Measurements from ENCODE around the gene FABP1. TPM values are rescaled to one million over a fixed set of nuclear protein-coding genes. Genes with fewer than 3 reads are reported as not detected.

Gene FABP1
- total RNA-seq, 2 experiments from 2014 or later: not detected

- no peak for DNase-seq
- CTCF ChIA-PET: interaction anchor here (0.9 kb wide), 1 partner anchor 9 kb away, joined by 3 read pairs; no protein-coding TSS in a partner anchor
- Mint-ChIP-seq H3K4me3 (no peak overlapping the region), H3K36me3 (no peaks in the 10 kb centered on the region), H3K27ac (no peak overlapping the region), H3K4me1 (no peaks in the 10 kb centered on the region), H3K27me3 (peaks cover 6% of the 10 kb centered on the region), H3K9me3 (ENCODE audit: low read depth) (no peaks in the 10 kb centered on the region)
- ATAC-seq: no peak
These were observed 1.6 kb upstream of the FABP1 start for GRCh38 chr2:88129313-88129959.

DNA sequence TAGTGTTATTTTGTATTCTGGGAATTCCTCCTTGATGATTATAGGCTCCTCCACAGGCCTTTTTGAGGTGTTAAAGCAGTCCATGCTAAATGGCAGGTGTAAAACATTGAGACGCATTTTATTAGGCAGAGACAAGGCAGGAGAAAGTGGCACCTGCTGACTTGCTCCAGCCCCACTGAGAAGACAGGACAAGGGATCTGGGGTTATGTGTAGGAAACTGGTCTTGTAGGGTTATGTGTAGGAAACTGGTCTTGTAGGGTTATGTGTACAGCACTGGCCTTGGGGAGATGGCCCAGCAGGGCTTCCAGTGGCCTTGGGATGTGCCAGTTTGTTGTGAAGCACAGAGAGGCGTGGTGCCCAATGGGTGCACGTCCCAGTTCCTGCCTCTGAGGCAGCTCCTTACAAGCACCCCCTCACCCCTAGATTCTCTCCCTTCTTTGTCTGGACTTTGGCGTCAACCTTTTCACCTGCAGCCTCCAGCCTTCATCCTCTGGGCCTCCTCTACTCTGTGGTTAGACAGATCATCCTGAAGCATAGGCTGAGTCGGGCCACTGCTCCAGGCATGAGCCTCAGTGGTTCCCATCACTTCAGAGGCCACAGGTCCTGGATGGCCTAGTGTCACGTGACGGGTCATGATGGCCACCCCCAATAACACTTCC, 921 bp upstream of the FABP1 start:
- no peak for ATAC-seq
- no peak for DNase-seq
- no peak overlapping the region for H3K4me3 Mint-ChIP-seq
- H3K27ac Mint-ChIP-seq: no peak overlapping the region
- peaks cover 2% of the 10 kb centered on the region for H3K27me3 Mint-ChIP-seq
- CTCF ChIA-PET: no interaction called here
- H3K9me3 Mint-ChIP-seq (ENCODE audit: low read depth): no peaks in the 10 kb centered on the region
- H3K36me3 Mint-ChIP-seq: no peaks in the 10 kb centered on the region
- no peaks in the 10 kb centered on the region for H3K4me1 Mint-ChIP-seq

GRCh38 chr2:88127638-88127887, 299 bp downstream of the FABP1 start:
- no peaks in the 10 kb centered on the region for H3K9me3 Mint-ChIP-seq (ENCODE audit: low read depth)
- no peak for ATAC-seq
- H3K4me1 Mint-ChIP-seq: no peaks in the 10 kb centered on the region
- no peak overlapping the region for H3K4me3 Mint-ChIP-seq
- H3K27me3 Mint-ChIP-seq: peaks cover 2% of the 10 kb centered on the region
- no peak for DNase-seq
- CTCF ChIA-PET: no interaction called here
- H3K36me3 Mint-ChIP-seq: no peaks in the 10 kb centered on the region
- H3K27ac Mint-ChIP-seq: no peak overlapping the region

DNA sequence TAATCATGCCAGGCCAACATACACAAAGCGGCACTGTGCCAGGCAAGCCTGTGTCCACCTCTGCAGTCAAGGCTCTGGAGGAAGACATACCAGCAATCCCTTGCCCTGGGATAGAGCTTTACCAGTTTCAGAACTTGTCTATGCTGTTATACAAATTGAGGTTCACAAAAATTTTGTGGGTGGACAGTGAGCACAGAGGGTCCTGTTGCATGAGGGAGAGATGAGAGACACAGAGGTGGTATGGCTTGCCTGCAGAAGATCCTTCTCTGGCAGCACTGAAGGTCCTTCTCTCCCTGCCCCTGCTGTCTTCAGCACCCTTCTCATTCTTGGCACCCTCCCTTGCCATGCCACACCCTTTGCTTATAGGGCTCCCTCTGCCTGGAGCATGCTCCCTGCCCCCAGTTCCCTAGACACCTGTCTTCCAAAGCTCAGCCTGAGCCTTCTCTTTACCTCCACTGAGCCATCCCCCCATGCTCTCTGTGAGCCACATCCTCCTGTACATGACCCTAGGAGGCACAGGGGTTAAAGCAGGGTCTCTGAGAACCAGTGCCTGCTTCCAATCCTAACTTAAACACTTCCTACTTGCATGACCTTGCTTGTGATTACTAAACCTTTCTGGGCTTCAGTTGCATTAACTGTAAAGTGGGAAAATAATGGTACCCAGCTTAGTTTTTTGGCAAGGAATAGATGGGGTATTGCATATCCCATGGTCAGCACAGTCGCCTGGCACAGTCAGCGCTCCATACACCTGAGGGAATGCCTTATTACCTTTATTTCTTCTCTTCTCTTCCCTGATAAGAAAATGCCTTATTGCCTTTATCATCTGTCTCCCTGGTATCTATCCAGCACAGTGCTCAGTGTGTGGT, 857 bp downstream of the FABP1 start:
- peaks cover 2% of the 10 kb centered on the region for H3K27me3 Mint-ChIP-seq
- H3K4me1 Mint-ChIP-seq: no peaks in the 10 kb centered on the region
- CTCF ChIA-PET: no interaction called here
- ATAC-seq (no peak), DNase-seq (no peak)
- H3K27ac Mint-ChIP-seq: no peak overlapping the region
- H3K4me3 Mint-ChIP-seq: no peak overlapping the region
- H3K36me3 Mint-ChIP-seq: no peaks in the 10 kb centered on the region
- no peaks in the 10 kb centered on the region for H3K9me3 Mint-ChIP-seq (ENCODE audit: low read depth)

GRCh38 chr2:88125924-88126771, 1.7 kb downstream of the FABP1 start:
- Mint-ChIP-seq H3K4me1 (no peaks in the 10 kb centered on the region), H3K36me3 (no peaks in the 10 kb centered on the region), H3K27me3 (peaks cover 5% of the 10 kb centered on the region), H3K27ac (no peak overlapping the region), H3K4me3 (no peak overlapping the region), H3K9me3 (ENCODE audit: low read depth) (no peaks in the 10 kb centered on the region)
- DNase-seq: no peak
- CTCF ChIA-PET: no interaction called here
- no peak for ATAC-seq

- CTCF ChIA-PET: no interaction called here
- no peaks in the 10 kb centered on the region for H3K9me3 Mint-ChIP-seq (ENCODE audit: low read depth)
- no peaks in the 10 kb centered on the region for H3K36me3 Mint-ChIP-seq
- no peak for DNase-seq
- H3K27me3 Mint-ChIP-seq: peaks cover 5% of the 10 kb centered on the region
- H3K4me3 Mint-ChIP-seq: no peak overlapping the region
- H3K4me1 Mint-ChIP-seq: no peaks in the 10 kb centered on the region
- ATAC-seq: no peak
- no peak overlapping the region for H3K27ac Mint-ChIP-seq
These were observed 2.4 kb downstream of the FABP1 start for GRCh38 chr2:88125344-88125923.

GRCh38 chr2:88123975-88124917, 3.6 kb downstream of the FABP1 start:
- H3K9me3 Mint-ChIP-seq (ENCODE audit: low read depth): no peaks in the 10 kb centered on the region
- no peak overlapping the region for H3K27ac Mint-ChIP-seq
- H3K36me3 Mint-ChIP-seq: no peaks in the 10 kb centered on the region
- no peaks in the 10 kb centered on the region for H3K4me1 Mint-ChIP-seq
- CTCF ChIA-PET: no interaction called here
- no peak for DNase-seq
- ATAC-seq: no peak
- no peak overlapping the region for H3K4me3 Mint-ChIP-seq
- peaks cover 6% of the 10 kb centered on the region for H3K27me3 Mint-ChIP-seq

DNA sequence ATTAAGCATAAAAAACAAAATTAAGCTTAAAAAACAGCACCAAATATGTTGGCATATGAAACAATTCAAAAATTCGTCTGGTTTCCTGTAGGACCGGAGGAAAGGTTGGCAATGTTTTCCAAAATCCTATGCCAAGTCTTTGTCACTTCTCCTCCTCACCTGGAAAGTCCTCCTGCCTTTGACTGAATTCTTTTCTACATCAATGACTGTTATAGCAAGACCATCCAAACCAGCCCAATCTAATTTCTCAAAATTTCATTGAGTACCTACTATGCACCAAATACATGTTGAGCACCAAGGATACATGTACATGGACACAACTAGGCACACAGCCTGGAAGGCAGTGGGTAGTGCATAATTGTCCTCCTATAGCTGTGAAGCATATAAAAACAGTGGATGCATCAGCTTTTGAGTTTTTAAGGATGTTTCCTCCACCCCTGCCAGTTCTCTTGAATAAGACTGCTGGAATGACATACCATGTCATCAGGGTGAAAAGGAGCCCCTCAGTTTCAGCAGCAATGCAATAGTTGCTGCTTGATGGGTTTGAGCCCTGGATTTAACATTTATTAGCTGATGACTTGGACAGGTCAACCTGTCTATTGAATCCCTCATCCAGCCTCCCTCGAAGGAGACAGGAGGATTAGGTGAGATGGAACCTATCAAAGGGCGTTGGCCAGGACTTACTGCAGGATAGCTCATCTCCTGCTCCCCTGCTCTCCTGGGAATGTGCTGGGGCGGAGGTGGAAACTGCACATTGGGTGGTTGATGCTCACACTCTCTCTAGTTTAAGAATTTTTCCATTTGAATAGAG, 4.5 kb downstream of the FABP1 start:
- ATAC-seq: no peak
- no peaks in the 10 kb centered on the region for H3K9me3 Mint-ChIP-seq (ENCODE audit: low read depth)
- CTCF ChIA-PET: no interaction called here

GRCh38 chr2:88122141-88122884, 5.5 kb downstream of the FABP1 start:
- Mint-ChIP-seq H3K9me3 (ENCODE audit: low read depth) (no peaks in the 10 kb centered on the region), H3K27ac (no peak overlapping the region), H3K36me3 (no peaks in the 10 kb centered on the region), H3K27me3 (peaks cover 7% of the 10 kb centered on the region), H3K4me3 (no peak overlapping the region), H3K4me1 (no peaks in the 10 kb centered on the region)
- DNase-seq (no peak), ATAC-seq (no peak)
- CTCF ChIA-PET: no interaction called here

More for the DNA sequence above, 4.5 kb downstream of the FABP1 start:
- H3K4me1 Mint-ChIP-seq: no peaks in the 10 kb centered on the region
- peaks cover 7% of the 10 kb centered on the region for H3K27me3 Mint-ChIP-seq
- no peaks in the 10 kb centered on the region for H3K36me3 Mint-ChIP-seq
- no peak overlapping the region for H3K4me3 Mint-ChIP-seq
- no peak for DNase-seq
- no peak overlapping the region for H3K27ac Mint-ChIP-seq

DNA sequence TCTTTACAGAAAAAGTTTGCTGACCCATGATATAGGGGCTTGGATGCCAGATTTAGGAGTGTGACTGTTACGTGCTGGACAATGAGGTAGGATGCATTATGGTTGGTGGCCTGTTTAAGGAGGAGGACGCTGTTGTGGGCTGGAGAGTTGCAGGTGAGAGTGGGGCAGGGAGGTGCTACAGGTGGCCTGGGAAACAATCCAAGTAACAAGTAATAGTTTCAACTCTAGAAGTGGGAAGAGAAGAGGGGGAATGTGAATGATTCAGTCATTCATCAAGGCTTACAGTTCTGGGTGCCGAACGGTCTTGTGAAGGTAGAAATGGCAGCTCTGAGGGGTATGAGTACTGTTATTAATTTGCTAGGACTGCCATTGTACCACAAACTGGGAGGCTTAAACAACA, 6.2 kb downstream of the FABP1 start:
- Mint-ChIP-seq H3K4me3 (no peak overlapping the region), H3K4me1 (no peaks in the 10 kb centered on the region), H3K9me3 (ENCODE audit: low read depth) (no peaks in the 10 kb centered on the region), H3K27me3 (peaks cover 7% of the 10 kb centered on the region), H3K36me3 (no peaks in the 10 kb centered on the region), H3K27ac (no peak overlapping the region)
- DNase-seq: no peak
- CTCF ChIA-PET: no interaction called here
- no peak for ATAC-seq

DNA sequence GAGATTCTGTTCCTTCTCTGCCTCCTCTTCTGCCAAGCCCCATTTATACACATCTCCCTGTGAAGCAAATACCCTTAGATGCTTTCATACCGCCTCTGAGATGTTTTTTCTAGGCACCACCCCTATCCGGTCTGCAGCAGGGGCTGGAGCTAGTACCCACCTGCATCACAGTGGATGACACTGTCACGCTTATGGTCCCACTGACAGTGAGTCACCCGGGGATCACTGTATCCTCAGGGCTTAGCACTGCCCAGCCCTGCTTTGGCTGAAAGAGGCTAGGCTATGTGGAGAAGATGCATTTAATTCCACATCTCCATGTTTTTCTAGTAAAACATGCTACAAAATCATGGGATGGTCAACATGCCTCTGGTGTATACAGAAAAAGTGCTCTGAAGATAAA, 9.9 kb downstream of the FABP1 start:
- ATAC-seq (no peak), DNase-seq (no peak)
- Mint-ChIP-seq H3K4me1 (no peaks in the 10 kb centered on the region), H3K27ac (no peak overlapping the region), H3K36me3 (no peaks in the 10 kb centered on the region), H3K4me3 (no peak overlapping the region), H3K9me3 (ENCODE audit: low read depth) (no peaks in the 10 kb centered on the region), H3K27me3 (peaks cover 5% of the 10 kb centered on the region)
- CTCF ChIA-PET: no interaction called here

All from activated CD8-positive, alpha-beta memory T cell treated with anti-CD3 and anti-CD28 coated beads, Interleukin-2, amount 10 ng/mL, durations not matched to agents 7 days and 5 days (primary cell).